Cardiac fibroblast (primary cell): ENCODE results near the gene HES5.

Source experiments
- DNase-seq, 2 donors: peaks; one replicate each; pipeline versions ENCODE4 v3.0.0 to v3.0.0-alpha.2; 2010; ENCODE audit warnings: low read depth in 2 of 2
- H3K4me3 ChIP-seq, 2 donors: replicated peaks in 1 of 2; 1 replicate in 1 of 2; 2 replicates in 1 of 2; pipeline ENCODE4 v1.5.1; 2011; ENCODE audit warnings: low read depth in 2 of 2, low read length in 2 of 2, mild to moderate bottlenecking in 2 of 2, moderate library complexity in 1 of 2
- TF ChIP-seq, protein P1 (sequence below): IDR thresholded peaks from one replicate; pipeline ENCODE4 v1.5.1; 2011; ENCODE audit warnings: low read depth, mild to moderate bottlenecking, low read length, inconsistent platforms

Gene HES5

GRCh38 chr1:2548068-2548589, 18.1 kb upstream of the HES5 start:
- peak; percentile 71 to 73 for DNase-seq
- TF ChIP-seq, protein P1, sequence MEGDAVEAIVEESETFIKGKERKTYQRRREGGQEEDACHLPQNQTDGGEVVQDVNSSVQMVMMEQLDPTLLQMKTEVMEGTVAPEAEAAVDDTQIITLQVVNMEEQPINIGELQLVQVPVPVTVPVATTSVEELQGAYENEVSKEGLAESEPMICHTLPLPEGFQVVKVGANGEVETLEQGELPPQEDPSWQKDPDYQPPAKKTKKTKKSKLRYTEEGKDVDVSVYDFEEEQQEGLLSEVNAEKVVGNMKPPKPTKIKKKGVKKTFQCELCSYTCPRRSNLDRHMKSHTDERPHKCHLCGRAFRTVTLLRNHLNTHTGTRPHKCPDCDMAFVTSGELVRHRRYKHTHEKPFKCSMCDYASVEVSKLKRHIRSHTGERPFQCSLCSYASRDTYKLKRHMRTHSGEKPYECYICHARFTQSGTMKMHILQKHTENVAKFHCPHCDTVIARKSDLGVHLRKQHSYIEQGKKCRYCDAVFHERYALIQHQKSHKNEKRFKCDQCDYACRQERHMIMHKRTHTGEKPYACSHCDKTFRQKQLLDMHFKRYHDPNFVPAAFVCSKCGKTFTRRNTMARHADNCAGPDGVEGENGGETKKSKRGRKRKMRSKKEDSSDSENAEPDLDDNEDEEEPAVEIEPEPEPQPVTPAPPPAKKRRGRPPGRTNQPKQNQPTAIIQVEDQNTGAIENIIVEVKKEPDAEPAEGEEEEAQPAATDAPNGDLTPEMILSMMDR, result peak; percentile 95
- no peak overlapping the region for H3K4me3 ChIP-seq

GRCh38 chr1:2547210-2548067, 17.4 kb upstream of the HES5 start:
- TF ChIP-seq, protein P1, result no peak
- no peak for DNase-seq
- H3K4me3 ChIP-seq, result peak overlapping the region; percentile 47 to 55

DNA sequence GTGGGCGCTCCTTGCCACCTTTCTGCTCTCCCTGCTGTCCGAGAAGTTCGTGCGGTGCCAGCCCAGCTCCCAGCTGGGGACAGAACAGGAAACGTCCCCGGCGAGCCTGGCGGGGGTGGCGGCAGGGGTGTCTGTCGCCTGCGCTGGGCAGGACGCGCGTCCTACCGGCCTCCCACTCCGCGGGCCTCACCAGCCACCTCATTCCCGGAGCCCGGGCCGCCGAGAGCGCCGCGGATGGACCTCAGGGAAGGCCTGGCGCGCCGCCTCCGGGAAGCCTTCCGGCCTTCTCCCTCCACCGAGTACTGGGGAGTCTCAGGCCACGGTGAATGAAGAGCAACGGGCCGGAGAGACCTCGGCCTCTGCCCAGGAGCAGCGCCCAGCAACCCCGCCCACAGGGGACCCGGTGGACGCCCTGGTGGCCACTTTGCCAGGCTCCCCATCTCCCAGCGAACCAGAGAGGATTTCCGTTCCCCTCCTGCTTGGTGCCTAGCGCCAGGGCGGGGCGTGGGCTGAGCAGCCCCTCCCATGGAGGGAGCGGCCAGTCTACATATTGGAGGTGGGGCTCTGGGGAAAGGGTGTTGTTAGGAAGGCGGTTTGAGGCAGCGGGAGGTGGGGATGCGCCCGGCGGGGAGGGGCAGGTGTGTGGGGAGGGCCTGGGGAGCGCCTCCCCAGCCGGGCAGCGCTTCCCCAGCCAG, 16.6 kb upstream of the HES5 start:
- peak overlapping the region; percentile 47 to 55 for H3K4me3 ChIP-seq
- TF ChIP-seq, protein P1, result no peak
- peak; percentile 69 to 71 for DNase-seq

DNA sequence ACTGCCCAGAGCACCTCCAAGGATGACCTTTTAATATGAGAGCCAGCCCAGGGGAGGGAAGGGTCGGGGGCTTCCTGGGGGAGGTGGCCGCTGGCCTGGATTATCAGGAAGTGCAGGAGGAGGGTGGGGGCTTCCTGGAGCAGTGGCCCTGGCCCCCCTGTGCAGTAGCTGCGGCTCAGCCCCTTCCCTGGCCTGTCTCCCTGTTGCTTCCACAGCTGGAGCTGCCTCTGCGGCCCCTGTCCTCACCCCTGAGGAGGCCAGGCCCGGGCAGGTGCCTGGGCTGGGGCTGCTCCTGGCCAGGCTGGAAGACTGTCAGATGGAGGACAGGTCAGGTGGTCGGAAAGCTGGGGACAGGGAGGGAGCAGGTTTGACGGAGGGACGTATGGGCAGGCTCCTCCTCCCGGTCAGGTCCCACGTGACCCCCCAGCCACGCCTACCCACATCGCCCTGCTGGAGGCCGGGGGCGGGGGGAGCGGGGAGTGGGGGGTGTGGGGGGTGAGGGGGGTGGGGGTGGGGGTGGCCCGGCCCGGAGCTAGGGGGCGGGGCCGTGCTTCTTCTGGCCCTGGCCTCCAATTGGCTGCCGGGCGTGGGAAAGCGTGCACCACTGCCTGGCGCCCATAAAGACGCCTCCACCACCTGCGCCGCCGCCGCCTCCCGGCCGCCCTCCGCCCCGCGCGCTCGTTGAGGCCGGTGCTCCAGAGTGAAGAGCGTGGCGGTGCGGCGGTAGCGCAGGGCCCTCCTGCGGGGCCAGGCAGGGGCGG, 15.9 kb upstream of the HES5 start:
- TF ChIP-seq, protein P1, result no peak
- DNase-seq, result peak; percentile 57 to 71
- H3K4me3 ChIP-seq, result peak overlapping the region; percentile 47 to 55

- no peak overlapping the region for H3K4me3 ChIP-seq
- no peak for DNase-seq
- TF ChIP-seq, protein P1, result no peak
These were observed 15.0 kb upstream of the HES5 start for GRCh38 chr1:2544875-2545640.
